Liver (tissue), 9 donors: ENCODE results near the gene PHACTR4. TPM values are rescaled to one million over a fixed set of nuclear protein-coding genes. Genes with fewer than 3 reads are reported as not detected.

ENCODE experiments used
- DNase-seq: peaks from one replicate; pipeline ENCODE4 v3.0.0-alpha.2; 2017; ENCODE audit warnings: low spot score
- H3K27ac ChIP-seq, 2 donors: one replicate each; pipeline ENCODE4 v1.7.0; 2013; ENCODE audit warnings: inconsistent platforms in 2 of 2, low read length in 2 of 2, control low read depth in 1 of 2, low read depth in 1 of 2, mild to moderate bottlenecking in 1 of 2
- H3K27me3 ChIP-seq, 4 donors: one replicate each; pipeline versions ENCODE4 v1.6.1 to v1.7.0; 2013; ENCODE audit warnings: low read length in 3 of 4, inconsistent platforms in 1 of 4, mild to moderate bottlenecking in 1 of 4, moderate library complexity in 1 of 4; ENCODE audit not compliant: control insufficient read depth in 4 of 4, insufficient read depth in 4 of 4
- H3K36me3 ChIP-seq, 4 donors: one replicate each; pipeline versions ENCODE4 v1.6.1 to v1.7.0; 2013; ENCODE audit warnings: low read length in 3 of 4, mild to moderate bottlenecking in 3 of 4, low read depth in 1 of 4, moderate library complexity in 1 of 4; ENCODE audit not compliant: control insufficient read depth in 4 of 4, insufficient read depth in 3 of 4
- H3K4me1 ChIP-seq, 4 donors: one replicate each; pipeline versions ENCODE4 v1.6.1 to v1.7.0; 2013; ENCODE audit warnings: low read length in 3 of 4, mild to moderate bottlenecking in 3 of 4, moderate library complexity in 1 of 4; ENCODE audit not compliant: control insufficient read depth in 4 of 4, insufficient read depth in 4 of 4
- H3K4me3 ChIP-seq, 3 donors: one replicate each; pipeline versions ENCODE4 v1.6.1 to v1.7.0; 2013; ENCODE audit warnings: low read length in 3 of 3, control low read depth in 1 of 3, low read depth in 1 of 3, mild to moderate bottlenecking in 1 of 3
- H3K9ac ChIP-seq, 2 donors: one replicate each; pipeline ENCODE4 v1.7.0; 2013; ENCODE audit warnings: low read length in 2 of 2, mild to moderate bottlenecking in 2 of 2, moderate library complexity in 2 of 2, control low read depth in 1 of 2, low read depth in 1 of 2
- H3K9me3 ChIP-seq, 4 donors: one replicate each; pipeline versions ENCODE4 v1.6.1 to v1.7.0; 2013; ENCODE audit warnings: low read length in 3 of 4; ENCODE audit not compliant: control insufficient read depth in 4 of 4
- CTCF ChIP-seq: fragments of 150-350 bp; IDR thresholded peaks from 2 replicates; pipeline ENCODE4 v1.5.1; 2017; ENCODE audit warnings: improper control_type of control experiment, low read depth, low read length; ENCODE audit not compliant: missing input control
- EGR1 ChIP-seq, 2 donors: IDR thresholded peaks; 2 replicates each; pipeline ENCODE4 v1.6.1; 2016 to 2018; ENCODE audit warnings: antibody characterized with exemption in 2 of 2, low read depth in 2 of 2
- FOXA1 ChIP-seq: IDR thresholded peaks from 2 replicates; pipeline ENCODE4 v1.6.1; 2016; ENCODE audit warnings: antibody characterized with exemption
- FOXA2 ChIP-seq: IDR thresholded peaks from 2 replicates; pipeline ENCODE4 v1.6.1; 2016; ENCODE audit warnings: antibody characterized with exemption
- GABPA ChIP-seq, 2 donors: IDR thresholded peaks in 1 of 2; conservative IDR thresholded peaks in 1 of 2; 2 replicates each; pipeline ENCODE4 v1.6.1; 2016; ENCODE audit warnings: antibody characterized with exemption in 2 of 2, mild to moderate bottlenecking in 1 of 2, moderate library complexity in 1 of 2
- HNF4A ChIP-seq, 2 donors: conservative IDR thresholded peaks; 2 replicates each; pipeline ENCODE4 v1.6.1; 2016; ENCODE audit warnings: antibody characterized with exemption in 2 of 2, mild to moderate bottlenecking in 2 of 2
- HNF4G ChIP-seq: IDR thresholded peaks from 2 replicates; pipeline ENCODE4 v1.6.1; 2016; ENCODE audit warnings: antibody characterized with exemption
- JUND ChIP-seq, 2 donors: IDR thresholded peaks; 2 replicates each; pipeline ENCODE4 v1.6.1; 2016; ENCODE audit warnings: antibody characterized with exemption in 2 of 2
- MAX ChIP-seq: IDR thresholded peaks from 2 replicates; pipeline ENCODE4 v1.6.1; 2016; ENCODE audit warnings: antibody characterized with exemption
- NR2F2 ChIP-seq: IDR thresholded peaks from 2 replicates; pipeline ENCODE4 v1.6.1; 2016; ENCODE audit warnings: antibody characterized with exemption
- RXRA ChIP-seq, 2 donors: IDR thresholded peaks; 2 replicates each; pipeline ENCODE4 v1.6.1; 2017 to 2018; ENCODE audit warnings: antibody characterized with exemption in 2 of 2, mild to moderate bottlenecking in 1 of 2
- SP1 ChIP-seq: IDR thresholded peaks from 2 replicates; pipeline ENCODE4 v1.6.1; 2018; ENCODE audit warnings: antibody characterized with exemption, mild to moderate bottlenecking
- TAF1 ChIP-seq: conservative IDR thresholded peaks from 2 replicates; pipeline ENCODE4 v1.6.1; 2016; ENCODE audit warnings: antibody characterized with exemption, mild to moderate bottlenecking
- YY1 ChIP-seq: IDR thresholded peaks from 2 replicates; pipeline ENCODE4 v1.6.1; 2016; ENCODE audit warnings: antibody characterized with exemption, mild to moderate bottlenecking
- ZBTB33 ChIP-seq: IDR thresholded peaks from 2 replicates; pipeline ENCODE4 v1.6.1; 2016; ENCODE audit warnings: antibody characterized with exemption
- WGBS: extraction: QIAGEN DNeasy Blood & Tissue Kit; methylation state at CpG from one replicate; pipeline ENCODE4 v1.1.7; 2013; 5-methylcytosine and 5-hydroxymethylcytosine counted together
- polyA plus RNA-seq, 2 donors: library from polyadenylated mRNA; stranded (reverse) in 1 of 2; unstranded in 1 of 2; fragments of 200-250 nt in 1 of 2; fragments of >200 nt in 1 of 2; fragmentation: Nextera tagmentation in 1 of 2; extraction: Ambion mirVana in 1 of 2; gene quantifications; one replicate each; pipeline versions ENCODE4 v1.2.1 to v1.2.3, GENCODE V29; 2013 to 2015
- total RNA-seq, 2 donors: library from RNA; depleted of rRNA; stranded (reverse); fragments of >200 nt; gene quantifications; one replicate each; pipeline ENCODE4 v1.2.3, GENCODE V29; 2014
- TF ChIP-seq, protein P1 (sequence below): IDR thresholded peaks from 2 replicates; pipeline ENCODE4 v1.6.1; 2016; ENCODE audit warnings: antibody characterized with exemption
- TF ChIP-seq, protein P2 (sequence below): IDR thresholded peaks from 2 replicates; pipeline ENCODE4 v1.6.1; 2016; ENCODE audit warnings: antibody characterized with exemption, mild to moderate bottlenecking
- donor health status: healthy.
- donor health status: healthy.
- donor health status: healthy.
- donor health status: healthy.
- donor health status: healthy.

Gene PHACTR4
- total and polyA plus RNA-seq, 4 donors, result 8.9 to 22.6 (median 10.8) TPM

DNA sequence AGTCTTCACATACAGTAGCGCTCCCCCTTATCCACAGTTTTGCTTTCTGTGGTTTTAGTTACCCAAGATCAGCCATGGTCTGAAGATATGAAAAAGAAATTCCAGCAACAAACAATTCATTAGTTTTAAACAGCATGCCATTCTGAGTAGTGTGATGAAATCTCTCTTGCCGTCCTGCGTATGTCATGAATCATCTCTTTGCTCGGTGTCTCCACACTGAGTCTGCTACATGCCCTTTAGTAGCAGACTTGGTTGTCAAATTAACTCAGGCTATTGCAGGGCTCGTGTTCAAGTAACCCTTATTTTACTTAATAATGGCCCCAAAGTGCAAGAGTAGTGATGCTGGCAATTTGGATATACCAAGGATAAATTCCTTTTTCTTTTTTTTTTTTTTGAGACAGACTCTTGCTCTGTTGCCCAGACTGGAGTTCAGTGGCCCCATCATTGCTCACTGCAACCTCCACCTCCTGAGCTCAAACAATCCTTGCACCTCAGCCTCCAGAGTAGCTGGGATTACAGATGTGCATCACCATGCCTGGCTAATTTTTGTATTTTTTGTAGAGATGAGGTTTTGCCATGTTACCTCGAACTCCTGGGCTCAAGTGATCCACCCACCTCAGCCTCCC is 22.6 kb downstream of the PHACTR4 start:
- no peaks in the 10 kb centered on the region for H3K9me3 ChIP-seq
- no peaks in the 10 kb centered on the region for H3K27me3 ChIP-seq
- 90% methylated on average over 6 of the region's 6 CpGs for WGBS
- no peak overlapping the region for H3K4me3 ChIP-seq
- no peak overlapping the region for H3K27ac ChIP-seq
- TF ChIP-seq GABPA (IDR thresholded peaks at IDR 0.05 in 1 of 2, conservative IDR thresholded peaks at IDR 0.05 in 1 of 2) (no peak), HNF4G (no peak), FOXA2 (no peak), RXRA (IDR thresholded peaks at IDR 0.05) (no peak), MAX (no peak), NR2F2 (no peak), SP1 (no peak), ZBTB33 (no peak), TAF1 (no peak), EGR1 (IDR thresholded peaks at IDR 0.05; ENCODE audit: low read depth in 2 of 2) (no peak), YY1 (no peak), FOXA1 (no peak), JUND (IDR thresholded peaks at IDR 0.05) (no peak), HNF4A (conservative IDR thresholded peaks at IDR 0.05) (no peak), CTCF (no peak)
- TF ChIP-seq, protein P1, sequence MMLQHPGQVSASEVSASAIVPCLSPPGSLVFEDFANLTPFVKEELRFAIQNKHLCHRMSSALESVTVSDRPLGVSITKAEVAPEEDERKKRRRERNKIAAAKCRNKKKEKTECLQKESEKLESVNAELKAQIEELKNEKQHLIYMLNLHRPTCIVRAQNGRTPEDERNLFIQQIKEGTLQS, result no peak
- TF ChIP-seq, protein P2, sequence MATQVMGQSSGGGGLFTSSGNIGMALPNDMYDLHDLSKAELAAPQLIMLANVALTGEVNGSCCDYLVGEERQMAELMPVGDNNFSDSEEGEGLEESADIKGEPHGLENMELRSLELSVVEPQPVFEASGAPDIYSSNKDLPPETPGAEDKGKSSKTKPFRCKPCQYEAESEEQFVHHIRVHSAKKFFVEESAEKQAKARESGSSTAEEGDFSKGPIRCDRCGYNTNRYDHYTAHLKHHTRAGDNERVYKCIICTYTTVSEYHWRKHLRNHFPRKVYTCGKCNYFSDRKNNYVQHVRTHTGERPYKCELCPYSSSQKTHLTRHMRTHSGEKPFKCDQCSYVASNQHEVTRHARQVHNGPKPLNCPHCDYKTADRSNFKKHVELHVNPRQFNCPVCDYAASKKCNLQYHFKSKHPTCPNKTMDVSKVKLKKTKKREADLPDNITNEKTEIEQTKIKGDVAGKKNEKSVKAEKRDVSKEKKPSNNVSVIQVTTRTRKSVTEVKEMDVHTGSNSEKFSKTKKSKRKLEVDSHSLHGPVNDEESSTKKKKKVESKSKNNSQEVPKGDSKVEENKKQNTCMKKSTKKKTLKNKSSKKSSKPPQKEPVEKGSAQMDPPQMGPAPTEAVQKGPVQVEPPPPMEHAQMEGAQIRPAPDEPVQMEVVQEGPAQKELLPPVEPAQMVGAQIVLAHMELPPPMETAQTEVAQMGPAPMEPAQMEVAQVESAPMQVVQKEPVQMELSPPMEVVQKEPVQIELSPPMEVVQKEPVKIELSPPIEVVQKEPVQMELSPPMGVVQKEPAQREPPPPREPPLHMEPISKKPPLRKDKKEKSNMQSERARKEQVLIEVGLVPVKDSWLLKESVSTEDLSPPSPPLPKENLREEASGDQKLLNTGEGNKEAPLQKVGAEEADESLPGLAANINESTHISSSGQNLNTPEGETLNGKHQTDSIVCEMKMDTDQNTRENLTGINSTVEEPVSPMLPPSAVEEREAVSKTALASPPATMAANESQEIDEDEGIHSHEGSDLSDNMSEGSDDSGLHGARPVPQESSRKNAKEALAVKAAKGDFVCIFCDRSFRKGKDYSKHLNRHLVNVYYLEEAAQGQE, result no peak
- peaks cover 0 to 2% (median 0%) of the 10 kb centered on the region in 4 donors for H3K4me1 ChIP-seq
- no peak for DNase-seq
- H3K9ac ChIP-seq, result no peak overlapping the region
- no peaks in the 10 kb centered on the region for H3K36me3 ChIP-seq
